GM19372 (cell line): Measurements from ENCODE around the gene PHF21A.

Experiments used
- ATAC-seq: cut with Tn5 transposase; IDR thresholded peaks from one replicate; pipeline ENCODE4 v1.9.1; 2021; ENCODE audit warnings: mild to moderate bottlenecking, low read depth, moderate library complexity; ENCODE audit not compliant: unreplicated experiment

Gene PHF21A

DNA sequence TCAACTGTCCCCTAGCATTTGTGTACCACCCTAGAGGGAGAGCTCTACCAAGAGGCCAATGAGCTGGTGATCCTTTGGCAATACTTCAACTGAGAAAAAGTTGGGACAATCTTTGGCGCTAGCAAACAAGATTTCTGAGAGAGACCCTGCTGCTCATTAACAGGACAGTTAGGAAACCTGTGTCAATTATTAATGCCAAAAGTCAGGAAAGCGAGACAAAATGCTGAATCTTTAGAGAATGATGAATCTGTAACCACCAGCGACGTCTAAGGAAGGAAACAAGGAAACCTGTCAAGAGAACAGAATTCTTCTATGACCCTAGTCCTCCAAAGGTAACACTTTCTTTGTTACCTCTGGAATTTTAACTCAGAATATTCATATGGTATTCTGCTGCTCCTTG lies 178.9 kb downstream of the PHF21A start:
- ATAC-seq, result no peak

DNA sequence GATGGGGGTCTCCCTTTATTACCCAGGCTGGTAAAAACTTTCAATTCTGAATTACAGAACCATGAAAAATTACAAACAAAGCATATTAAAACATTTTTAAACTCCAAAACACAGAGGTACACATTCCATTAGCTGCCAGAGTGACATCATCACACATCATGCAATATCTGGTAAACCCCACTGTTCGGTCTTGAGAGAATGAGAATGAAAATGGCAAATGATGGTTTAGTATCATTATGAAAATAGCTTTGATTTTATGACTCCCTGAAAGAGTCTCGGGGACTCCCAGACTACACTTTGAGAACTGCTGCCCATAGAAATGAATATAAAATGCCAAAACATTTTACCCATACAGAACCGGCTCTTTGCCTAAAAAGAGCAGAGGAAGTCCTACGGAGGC lies 180.0 kb downstream of the PHF21A start:
- ATAC-seq, result no peak

- no peak for ATAC-seq
Measured at GRCh38 chr11:45939836-45940235, 181.4 kb downstream of the PHF21A start.

GRCh38 chr11:45937916-45938315 lies 183.3 kb downstream of the PHF21A start:
- ATAC-seq, result no peak

GRCh38 chr11:45936511-45937054 lies 184.7 kb downstream of the PHF21A start:
- ATAC-seq, result no peak

DNA sequence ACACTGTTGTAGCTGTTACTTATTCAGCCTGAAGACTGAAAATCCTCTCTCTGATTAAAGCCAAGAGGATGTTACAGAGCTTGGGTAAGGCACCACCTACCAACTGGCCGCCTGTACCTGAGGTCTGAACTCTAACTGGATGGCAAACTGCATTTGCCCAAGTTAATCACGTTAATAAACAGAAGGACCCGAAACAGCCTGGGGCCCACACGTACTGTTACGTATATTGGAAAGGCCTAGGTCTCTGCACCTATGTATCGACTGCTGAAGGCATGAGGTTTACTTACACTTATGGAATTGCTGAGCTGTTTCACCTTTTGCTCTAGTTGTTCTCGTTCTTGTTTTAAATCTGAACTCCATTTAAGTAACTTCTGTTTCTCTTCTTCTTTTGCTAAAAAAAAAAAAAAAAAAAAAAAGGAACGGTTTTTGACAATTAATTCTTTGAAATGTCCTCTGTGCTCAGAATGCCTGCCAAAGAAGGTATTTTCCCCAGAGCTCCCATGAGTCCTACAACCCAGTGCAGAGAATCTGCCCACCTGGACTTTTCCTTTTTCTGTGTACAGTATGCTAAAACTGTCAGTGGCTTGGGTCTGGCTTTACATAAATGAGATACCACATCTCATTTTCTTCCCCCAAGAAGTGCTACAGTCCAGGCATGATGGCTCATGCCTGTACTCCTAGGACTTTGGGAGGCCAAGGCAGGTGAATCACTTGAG lies 185.7 kb downstream of the PHF21A start:
- ATAC-seq, result no peak

- ATAC-seq, result no peak
Measured at GRCh38 chr11:45934580-45935318, 186.5 kb downstream of the PHF21A start.

DNA sequence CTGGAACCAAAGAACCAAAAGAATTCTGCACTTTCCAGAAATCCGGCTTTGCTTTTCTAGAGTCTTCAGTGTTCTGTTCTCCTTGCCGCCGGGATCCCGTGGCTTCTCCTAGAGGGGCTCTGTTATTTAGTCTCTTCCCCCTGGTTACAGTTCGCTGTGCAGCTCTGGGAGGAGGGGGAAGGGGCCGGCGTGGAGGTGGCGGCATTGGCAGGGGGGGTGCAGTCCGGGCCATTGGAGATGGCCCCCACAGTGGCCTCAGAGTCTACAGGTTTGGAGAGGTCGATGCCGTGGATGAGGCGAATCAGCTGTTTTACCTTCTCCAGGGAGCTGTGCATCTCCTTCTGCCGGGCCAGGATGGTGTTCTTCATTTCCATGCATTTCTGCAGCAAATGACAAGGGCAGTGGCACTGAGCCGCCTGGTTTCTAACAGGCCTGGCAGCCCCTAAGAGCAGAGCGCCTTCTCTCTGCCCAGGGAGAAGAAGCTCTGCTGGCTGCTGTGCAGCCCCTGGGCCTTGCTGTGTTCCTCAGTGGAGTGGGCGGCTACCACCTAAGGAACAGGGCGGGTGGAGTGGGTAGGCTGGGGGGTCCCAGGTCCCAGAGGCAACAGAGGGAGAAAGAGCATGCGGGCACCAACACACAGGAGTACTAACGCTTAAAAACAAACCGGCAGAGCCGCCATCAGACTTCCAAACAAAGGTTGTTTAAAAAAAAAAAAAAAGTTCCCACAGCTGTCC lies 187.2 kb downstream of the PHF21A start:
- no peak for ATAC-seq

DNA sequence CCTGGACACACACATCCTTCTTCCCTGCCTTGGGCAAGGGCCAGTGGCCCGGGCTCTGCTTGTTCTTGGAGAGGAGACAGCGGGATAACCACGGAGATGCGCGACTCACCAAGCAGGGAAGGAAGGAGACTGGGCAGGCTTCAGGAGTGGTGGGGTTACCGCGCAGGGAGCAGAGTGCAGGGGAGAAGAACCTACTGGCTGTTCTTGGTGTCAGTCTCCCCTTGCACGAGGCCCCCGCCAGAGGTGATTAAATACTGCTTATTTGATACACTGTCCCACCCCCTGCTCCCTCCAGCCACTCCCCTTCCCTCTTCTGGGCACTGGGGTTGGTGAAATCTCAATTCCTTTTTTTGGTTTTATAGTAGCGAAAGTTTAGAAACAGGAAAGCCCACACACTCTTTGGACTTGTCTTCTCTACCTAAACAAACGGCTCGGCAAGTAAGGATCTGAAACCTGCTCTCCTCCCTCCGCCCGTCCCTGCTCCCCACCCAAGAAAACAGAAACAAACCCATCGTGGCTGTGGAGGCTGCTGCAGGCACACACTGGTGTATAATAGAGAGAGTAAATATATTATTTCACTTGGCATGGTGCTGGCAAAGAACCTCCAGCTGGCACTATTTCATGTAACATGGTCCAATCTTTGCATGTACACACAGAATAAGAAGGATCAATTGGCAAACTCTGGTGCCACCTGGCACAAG lies 188.0 kb downstream of the PHF21A start:
- no peak for ATAC-seq

- no peak for ATAC-seq
Measured at GRCh38 chr11:45932217-45932616, 189.0 kb downstream of the PHF21A start.

DNA sequence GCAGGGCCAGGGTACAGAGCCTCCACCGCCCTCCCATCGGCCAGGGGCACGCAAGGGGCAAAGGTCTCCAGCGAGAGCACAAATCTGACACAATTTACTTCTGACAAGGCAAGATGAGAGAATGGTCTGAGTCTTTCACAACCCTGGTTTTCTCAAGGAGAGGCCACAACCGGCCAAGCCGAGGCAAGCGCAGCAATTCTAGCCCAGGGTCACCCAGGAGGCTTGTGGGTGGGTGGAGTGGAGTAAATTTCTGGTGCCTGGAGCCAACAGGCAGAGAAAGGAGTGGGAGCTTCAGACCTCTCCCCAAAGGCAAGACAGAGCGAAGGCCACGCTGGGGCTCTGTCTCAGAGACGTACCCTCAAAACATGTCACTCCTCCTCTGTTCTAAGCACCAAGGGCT lies 189.5 kb downstream of the PHF21A start:
- no peak for ATAC-seq

- no peak for ATAC-seq
Measured at GRCh38 chr11:45930951-45931570, 190.2 kb downstream of the PHF21A start.

- ATAC-seq, result peak; percentile 95
Measured at GRCh38 chr11:45930031-45930794, 191.0 kb downstream of the PHF21A start.

DNA sequence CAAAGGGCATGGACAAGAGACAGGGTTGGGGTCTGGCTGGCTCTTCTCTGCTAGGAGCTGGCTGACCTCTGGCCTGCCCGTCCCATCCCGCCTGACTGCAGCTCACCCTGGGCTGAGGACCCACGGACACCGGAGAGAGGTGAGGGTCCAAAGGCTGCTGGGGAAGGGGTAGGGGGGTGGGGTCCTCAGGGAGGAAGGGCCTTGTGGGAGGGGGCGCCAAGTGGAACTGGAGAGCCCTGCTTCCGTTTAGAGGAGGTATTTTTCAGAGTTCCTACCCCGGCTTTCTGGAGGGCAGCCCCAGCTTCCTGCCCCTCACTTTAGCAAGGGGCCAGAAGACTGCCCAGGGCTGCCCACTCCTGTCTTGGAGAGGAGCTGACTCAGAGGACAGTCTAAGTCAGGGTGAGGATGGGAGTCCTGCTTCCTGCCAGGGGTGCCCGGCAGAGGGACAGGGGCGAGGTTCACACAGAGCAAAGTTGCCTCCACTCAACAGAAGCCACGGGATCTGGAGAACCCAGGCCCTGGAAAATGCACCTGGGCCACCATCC lies 191.7 kb downstream of the PHF21A start:
- peak; percentile 13 for ATAC-seq

- no peak for ATAC-seq
Measured at GRCh38 chr11:45928535-45929215, 192.6 kb downstream of the PHF21A start.

DNA sequence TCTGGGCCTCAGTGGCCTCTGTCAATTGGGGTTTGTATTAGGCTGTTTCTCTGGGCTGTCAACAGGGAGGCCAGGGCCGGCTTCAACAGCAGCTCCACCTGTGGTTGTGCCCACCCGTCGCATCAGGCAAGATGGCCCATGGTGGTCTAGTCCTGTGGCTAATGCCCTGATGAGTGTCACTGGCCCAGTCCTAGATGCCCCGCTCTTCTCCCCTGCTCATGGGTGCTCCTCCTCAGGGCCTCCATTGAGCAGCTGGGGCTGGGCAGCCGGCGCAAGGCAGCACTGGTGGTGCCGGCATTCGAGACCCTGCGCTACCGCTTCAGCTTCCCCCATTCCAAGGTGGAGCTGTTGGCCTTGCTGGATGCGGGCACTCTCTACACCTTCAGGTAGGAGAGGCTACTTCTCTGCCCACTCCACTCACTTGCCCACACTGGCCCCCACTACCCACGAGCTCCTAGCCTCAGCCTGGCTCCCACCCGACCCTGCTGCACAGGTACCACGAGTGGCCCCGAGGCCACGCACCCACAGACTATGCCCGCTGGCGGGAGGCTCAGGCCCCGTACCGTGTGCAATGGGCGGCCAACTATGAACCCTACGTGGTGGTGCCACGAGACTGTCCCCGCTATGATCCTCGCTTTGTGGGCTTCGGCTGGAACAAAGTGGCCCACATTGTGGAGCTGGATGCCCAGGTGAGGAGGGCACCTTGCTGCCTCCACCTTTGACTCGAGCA lies 193.4 kb downstream of the PHF21A start:
- no peak for ATAC-seq

GRCh38 chr11:45927332-45927683 lies 193.9 kb downstream of the PHF21A start:
- ATAC-seq, result no peak
